Right lung (tissue), 5 donors: ENCODE measurements around the gene SCP2. TPM values are rescaled to one million over a fixed set of nuclear protein-coding genes. Genes with fewer than 3 reads are reported as not detected.

Source experiments
- DNase-seq, 2 donors: peaks; one replicate each; pipeline ENCODE4 v3.0.0-alpha.2; 2013
- polyA plus RNA-seq, 5 donors: library from polyadenylated mRNA; unstranded; fragments of 120-200 nt; gene quantifications; one replicate each; pipeline versions ENCODE4 v1.2.1 to v1.2.3, GENCODE V29; 2013; ENCODE audit warnings: inconsistent platforms in 1 of 5, low replicate concordance in 1 of 5; ENCODE audit not compliant: insufficient read length in 5 of 5, insufficient read depth in 1 of 5

Gene SCP2
- polyA plus RNA-seq, 5 donors: 133 to 168 (median 157) TPM

DNA sequence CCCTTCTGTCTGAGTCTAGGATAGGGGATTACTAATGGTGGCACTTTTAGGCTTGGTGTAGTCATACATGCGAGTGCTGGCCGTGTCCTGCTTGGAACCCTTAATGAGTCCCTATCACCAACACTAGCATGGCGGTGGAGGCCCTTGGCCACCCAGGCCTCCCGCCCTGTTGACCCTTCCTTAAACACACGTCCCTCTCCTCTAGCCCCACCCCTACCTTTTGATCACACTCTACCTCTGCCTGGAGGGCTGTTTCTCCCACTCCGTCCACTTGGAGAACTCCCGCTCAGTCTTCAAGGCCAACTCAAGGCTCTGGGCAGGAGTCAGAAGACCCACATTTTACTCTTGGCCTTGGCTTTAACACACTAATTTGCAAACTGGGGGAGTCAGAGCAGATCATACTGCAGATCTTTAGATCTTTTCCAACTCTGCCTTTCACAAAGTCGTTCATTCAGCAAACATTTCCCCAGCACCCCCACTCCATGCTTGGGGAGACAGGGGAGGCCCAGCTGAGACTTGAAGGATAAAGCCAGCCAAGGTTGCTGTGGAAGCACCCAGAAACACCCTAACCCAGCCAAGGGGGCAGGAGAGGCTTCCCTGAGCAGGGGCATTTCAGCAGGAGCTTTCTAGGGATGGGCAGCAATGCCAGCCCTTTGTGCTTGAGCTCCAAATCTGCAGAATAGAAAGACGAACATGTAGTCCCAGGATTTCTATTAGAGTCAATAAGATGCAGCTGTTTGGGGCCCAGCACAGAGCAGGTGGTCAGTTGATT, 136.9 kb downstream of the SCP2 start:
- no peak for DNase-seq

GRCh38 chr1:53065391-53065790, 138.3 kb downstream of the SCP2 start:
- no peak for DNase-seq

DNA sequence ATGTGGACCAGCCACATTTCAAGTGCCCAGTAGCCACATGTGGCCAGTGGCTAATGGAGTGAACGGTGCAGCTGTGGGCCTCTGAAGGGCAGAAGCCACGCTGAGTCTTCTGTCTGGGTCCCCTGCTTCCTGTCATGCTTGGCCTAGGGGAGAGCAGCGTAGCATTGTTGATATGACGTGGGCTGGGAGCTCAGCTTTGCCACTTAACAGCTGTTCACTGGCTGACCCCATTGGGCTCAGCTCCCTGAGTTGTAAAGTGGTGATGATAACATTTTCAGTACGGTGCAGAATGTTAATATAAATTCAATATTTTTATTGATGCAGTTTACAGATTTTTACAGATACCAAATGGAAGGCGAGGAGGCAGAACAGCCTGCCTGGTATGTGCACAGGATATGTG, 139.4 kb downstream of the SCP2 start:
- peak; percentile 73 to 77 for DNase-seq

DNA sequence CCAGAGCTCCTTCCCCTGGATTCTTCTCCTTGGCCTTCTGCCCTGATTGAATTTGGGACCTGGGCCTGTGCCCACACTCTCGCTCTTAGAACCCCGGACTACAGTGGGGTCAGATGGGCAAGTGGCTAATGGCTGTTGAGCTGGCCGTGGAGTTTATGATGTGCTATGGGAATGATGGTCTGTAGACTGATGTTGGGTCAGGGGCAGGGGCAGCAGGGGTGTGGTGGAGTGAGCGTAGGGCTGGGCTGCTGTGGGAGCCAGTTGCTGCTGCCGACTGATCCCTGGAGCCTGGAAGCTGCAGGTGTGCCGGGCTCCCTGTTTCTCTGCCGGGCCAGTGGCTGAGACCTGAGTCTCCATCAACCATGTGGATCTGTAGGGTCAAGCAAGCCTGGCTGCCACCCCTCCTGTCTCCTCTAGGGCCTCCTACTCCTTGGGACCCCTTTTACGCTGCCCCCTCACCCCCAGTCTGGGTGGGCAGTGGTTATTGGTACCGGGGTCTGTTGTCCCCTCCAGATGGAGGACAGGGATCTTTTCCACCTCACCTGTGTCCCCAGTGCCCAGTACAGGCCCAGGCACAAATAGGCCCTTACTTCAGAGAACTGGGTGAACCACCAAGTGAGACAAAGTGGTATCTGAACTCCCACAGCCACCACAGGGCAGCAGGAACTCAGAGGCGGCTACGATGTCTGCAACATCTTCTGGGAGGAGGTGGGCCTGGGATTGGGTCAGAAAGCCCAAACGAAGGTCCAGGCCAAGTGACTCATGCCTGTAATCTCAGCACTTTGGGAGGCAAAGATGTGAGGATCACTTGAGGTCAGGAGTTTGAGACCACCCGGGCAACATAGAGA, 140.0 kb downstream of the SCP2 start:
- DNase-seq: peak; percentile 73 to 76

DNA sequence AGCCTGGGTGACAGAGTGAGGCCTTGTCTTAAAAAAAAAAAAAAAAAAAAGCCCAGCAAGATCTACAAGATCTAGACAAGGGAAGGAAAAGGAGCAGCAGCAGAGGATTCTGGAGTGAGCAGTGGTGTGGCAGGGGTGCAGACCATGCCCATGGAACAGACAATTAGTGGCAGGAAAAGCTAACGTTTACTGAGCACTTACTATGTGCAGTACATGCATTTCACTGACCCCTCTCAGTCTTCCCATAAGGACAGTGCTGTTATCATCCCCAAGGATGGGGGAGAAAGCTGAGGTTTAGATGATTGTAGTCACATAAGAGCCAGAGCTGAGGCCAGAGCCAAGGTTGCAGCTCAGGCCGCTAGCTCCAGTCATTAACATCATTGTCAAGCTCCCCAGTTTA, 140.8 kb downstream of the SCP2 start:
- DNase-seq: no peak

DNA sequence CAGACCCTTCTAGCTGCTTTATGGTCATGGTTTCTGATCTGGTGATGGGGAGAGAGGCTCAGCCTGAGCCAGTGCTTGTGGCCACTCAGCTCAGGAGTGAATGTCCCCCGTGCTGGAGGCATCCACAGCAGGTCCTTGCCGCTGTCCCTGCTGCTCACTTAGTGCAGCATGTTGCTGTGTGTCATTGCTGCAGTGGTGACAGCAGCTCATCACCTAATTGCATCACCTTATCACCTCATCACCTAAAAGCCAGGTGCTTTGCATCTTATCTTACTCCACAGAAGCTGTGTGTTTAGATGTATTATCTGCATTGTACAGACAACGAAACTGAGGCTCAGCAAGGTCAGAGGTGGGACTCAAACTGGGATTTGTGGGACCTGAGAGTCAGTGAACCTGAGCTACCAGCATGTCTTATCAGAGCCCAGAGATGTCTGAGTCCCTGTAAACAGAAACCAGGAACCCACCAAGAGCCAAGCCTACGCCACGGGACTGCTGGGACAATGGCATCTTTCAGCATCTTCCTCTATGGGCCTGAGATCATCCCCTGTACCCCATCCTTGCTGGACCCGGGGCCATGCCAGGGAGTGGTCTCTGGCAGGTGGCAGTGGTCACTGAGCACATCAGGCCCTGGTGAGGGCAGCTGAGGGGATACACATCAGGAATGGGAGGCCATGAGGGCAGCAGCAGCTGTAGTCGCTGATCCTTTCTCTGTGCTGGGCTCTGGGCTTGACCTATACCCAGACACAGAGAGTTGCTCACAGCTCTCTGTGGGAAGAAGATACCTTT, 141.4 kb downstream of the SCP2 start:
- no peak for DNase-seq

DNA sequence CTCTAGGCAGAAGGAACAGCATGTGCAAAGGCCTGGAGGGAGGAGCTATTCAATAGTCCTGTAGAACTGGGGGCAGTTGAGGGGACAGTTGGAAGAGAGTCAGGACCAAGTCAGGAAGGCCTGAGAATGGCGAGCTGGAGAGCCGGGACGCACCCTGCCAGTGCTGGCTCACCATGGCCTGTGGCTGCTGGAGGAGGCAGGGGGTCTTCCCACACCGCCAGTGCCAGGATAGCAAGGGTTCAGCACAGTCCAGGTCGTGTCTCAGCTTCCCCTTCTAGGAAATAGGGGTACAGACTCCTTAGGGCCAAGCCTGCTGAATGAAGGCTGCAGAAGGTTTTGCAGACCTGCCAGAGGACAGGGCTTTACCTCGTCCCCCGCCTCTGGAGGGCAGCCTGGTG, 142.2 kb downstream of the SCP2 start:
- no peak for DNase-seq

DNA sequence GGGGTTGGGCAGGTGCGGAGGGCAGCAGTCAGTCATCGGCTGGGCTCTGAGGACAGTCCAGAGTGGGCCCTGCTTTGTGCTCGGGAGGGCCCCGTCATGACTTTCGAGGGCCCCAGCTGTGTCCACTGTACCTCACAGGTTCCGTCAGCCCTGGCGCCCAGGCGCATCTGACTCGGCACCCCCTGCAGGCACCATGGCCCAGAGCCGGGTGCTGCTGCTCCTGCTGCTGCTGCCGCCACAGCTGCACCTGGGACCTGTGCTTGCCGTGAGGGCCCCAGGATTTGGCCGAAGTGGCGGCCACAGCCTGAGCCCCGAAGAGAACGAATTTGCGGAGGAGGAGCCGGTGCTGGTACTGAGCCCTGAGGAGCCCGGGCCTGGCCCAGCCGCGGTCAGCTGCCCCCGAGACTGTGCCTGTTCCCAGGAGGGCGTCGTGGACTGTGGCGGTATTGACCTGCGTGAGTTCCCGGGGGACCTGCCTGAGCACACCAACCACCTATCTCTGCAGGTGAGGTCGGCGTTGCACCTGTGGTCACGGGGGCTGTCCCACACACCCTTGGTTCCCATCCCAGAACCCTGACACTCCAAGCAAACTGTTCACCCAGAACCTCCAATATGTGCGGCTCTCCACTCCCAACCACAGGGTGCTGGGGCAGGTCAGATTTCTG, 142.7 kb downstream of the SCP2 start:
- no peak for DNase-seq

DNA sequence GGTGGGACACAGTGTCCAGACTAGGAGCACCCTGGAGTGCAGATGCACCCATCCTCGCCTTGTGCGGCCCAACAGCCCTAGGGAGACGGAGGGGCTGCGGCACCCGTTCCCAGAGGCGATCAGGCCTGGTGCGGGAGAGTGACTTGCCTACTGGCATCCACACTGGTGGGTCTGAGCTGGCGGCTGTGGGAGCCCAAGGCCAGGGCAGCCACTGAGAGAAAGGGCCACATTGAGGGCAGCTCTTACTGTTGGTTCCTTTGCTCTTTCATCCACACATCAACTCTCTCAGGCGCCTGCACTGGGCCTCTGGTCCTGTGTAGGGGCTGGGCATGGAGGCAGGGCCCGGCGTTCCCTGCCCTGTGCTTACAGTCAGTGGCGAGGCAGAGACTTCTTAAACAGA, 143.5 kb downstream of the SCP2 start:
- no peak for DNase-seq

- no peak for DNase-seq
Observed at GRCh38 chr1:53071167-53071865, 144.2 kb downstream of the SCP2 start.

- DNase-seq: no peak
Observed at GRCh38 chr1:53071915-53072314, 144.8 kb downstream of the SCP2 start.

- DNase-seq: no peak
Observed at GRCh38 chr1:53073287-53073686, 146.2 kb downstream of the SCP2 start.

GRCh38 chr1:53073868-53074311, 146.8 kb downstream of the SCP2 start:
- DNase-seq: no peak

GRCh38 chr1:53074313-53075154, 147.5 kb downstream of the SCP2 start:
- no peak for DNase-seq

DNA sequence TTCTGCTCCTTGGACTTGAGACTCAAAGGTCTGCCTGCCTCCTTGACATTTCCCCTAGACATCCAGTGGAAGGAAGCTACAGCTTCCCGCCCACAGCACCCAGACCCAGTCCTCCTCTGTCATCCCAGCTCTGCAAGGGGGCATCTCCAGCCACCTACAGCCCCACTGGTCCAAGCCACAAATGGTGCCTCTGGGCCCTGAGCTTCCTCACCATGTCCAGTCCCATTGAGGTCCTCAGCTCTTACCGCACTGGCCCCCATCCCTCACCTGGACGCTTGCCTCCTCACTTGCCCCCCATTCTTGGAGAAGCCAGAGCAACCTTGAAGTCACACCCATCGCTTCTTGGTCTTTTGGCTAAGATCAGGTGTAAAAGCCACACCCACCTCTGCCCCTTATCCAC, 148.1 kb downstream of the SCP2 start:
- DNase-seq: no peak

DNA sequence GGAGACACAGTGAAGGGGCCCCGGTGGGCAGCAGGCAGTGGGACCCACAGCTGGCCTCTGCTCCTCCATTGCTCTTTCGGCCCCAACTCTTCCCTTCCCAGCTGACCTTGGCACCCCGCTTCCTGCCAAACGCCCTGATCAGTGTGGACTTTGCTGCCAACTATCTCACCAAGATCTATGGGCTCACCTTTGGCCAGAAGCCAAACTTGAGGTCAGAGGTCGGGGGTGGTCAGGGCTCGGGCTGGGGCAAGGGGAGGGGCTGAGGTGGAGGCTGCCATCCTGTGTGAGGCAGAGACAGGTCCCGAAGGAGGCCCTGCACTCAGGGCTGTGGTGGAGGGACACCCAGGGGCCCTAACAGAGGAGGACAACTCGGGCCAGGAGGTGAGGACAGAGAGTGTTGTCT, 148.7 kb downstream of the SCP2 start:
- DNase-seq: no peak

- no peak for DNase-seq
Observed at GRCh38 chr1:53076165-53076564, 149.1 kb downstream of the SCP2 start.

GRCh38 chr1:53076721-53077598, 149.9 kb downstream of the SCP2 start:
- no peak for DNase-seq

- DNase-seq: no peak
Observed at GRCh38 chr1:53077599-53077965, 150.5 kb downstream of the SCP2 start.
